ENCODE results near the gene RTKN. TPM values are rescaled to one million over a fixed set of nuclear protein-coding genes. Genes with fewer than 3 reads are reported as not detected.

The RTKN gene
- total RNA-seq, 1 experiment from 2014 or later, result 50.4 TPM

DNA sequence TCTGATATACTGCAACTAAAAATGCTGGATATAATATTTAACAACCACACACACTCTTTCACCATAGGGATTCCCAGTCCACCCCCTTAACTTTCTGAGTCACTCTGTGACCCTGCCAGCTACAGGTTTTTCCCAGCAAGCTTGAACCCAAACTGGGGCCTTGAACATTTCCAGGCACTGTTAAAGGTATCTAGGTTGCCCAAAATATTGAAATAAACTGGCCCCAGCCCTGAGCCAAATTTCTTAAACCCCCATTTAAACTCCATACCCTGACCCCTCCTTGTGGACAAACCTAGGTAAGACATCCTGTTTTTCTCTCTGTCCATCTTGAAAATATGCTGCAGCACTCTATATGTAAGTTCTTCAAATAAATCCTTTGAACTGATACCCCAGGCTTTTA, 42.0 kb downstream of the RTKN start:
- Histone ChIP-seq H3K9me3 (replicated peaks) (no peaks in the 10 kb centered on the region), H3K4me3 (no peak overlapping the region), H3K4me1 (no peaks in the 10 kb centered on the region), H3K27me3 (no peaks in the 10 kb centered on the region; the same call in 1 of the 2 replicates), H3K27ac (no peak overlapping the region), H3K36me3 (no peaks in the 10 kb centered on the region)
- peak in 1 of 2 experiments; percentile 71 for DNase-seq

DNA sequence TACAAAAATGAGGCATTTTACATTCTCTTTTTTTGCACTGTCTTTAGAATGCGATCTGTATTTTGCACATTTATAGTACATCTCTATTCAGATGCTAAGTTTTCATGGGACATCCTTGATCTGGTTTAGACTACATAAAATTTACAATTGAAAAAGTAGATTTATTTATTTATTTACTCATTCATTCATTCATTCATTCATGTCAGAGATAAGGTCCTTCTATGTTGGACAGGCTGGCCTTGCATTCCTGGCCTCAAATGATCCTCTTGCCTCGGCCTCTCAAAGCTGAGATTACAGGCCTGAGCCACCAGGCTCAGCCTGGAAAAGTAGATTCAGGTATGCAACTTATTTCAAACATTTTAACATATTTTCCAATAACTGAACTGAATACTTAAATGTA, 45.6 kb downstream of the RTKN start:
- no peaks in the 10 kb centered on the region for H3K36me3 ChIP-seq
- H3K27me3 ChIP-seq, result no peaks in the 10 kb centered on the region; the same call in 1 of the 2 replicates
- H3K27ac ChIP-seq, result no peak overlapping the region
- no peaks in the 10 kb centered on the region for H3K4me1 ChIP-seq
- no peak for DNase-seq
- no peak overlapping the region for H3K4me3 ChIP-seq
- no peaks in the 10 kb centered on the region for H3K9me3 ChIP-seq (replicated peaks)

DNA sequence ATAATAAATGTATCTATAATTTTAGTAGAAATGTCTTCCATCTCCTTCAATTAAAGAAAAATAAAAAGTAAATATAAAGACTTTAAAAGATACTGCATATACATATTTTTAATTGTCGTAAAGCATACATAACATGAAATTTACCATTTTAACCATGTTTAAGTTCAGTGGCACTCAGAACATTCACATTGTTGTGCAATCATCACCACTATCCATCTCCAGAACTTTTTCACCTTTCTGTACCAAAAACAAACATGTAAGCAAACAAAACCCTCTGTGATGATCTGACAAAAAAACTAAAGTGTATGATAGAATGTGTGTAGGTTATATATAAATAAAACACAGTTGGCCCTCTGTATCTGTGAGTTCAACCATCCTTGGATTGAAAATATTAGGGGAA, 48.2 kb downstream of the RTKN start:
- Histone ChIP-seq H3K36me3 (no peaks in the 10 kb centered on the region), H3K27ac (no peak overlapping the region), H3K9me3 (replicated peaks) (no peaks in the 10 kb centered on the region), H3K4me1 (peaks cover 9% of the 10 kb centered on the region; the same call in 1 of the 2 replicates), H3K27me3 (no peaks in the 10 kb centered on the region; the same call in 1 of the 2 replicates), H3K4me3 (no peak overlapping the region)
- DNase-seq, result no peak

DNA sequence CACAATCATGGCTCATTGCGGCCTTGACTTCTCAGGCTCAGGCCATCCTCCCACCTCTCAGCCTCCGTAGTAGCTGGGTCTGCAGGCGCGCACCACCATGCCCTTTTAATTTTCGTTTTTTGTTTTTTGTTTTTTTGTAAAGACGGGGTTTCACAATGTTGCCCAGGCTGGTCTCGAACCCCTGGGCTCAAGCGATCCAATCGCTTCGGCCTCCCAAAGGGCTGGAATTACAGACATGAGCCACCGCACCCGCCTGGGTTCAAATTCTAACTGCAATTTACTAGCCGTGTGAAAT, 49.3 kb downstream of the RTKN start:
- no peak for DNase-seq
- Histone ChIP-seq H3K27me3 (no peaks in the 10 kb centered on the region), H3K4me3 (peak overlapping the region; percentile 72), H3K4me1 (peaks cover 9% of the 10 kb centered on the region; the same call in 1 of the 2 replicates), H3K27ac (peak overlapping the region; percentile 98; the same call in 1 of the 2 replicates), H3K36me3 (no peaks in the 10 kb centered on the region), H3K9me3 (replicated peaks) (no peaks in the 10 kb centered on the region)

DNA sequence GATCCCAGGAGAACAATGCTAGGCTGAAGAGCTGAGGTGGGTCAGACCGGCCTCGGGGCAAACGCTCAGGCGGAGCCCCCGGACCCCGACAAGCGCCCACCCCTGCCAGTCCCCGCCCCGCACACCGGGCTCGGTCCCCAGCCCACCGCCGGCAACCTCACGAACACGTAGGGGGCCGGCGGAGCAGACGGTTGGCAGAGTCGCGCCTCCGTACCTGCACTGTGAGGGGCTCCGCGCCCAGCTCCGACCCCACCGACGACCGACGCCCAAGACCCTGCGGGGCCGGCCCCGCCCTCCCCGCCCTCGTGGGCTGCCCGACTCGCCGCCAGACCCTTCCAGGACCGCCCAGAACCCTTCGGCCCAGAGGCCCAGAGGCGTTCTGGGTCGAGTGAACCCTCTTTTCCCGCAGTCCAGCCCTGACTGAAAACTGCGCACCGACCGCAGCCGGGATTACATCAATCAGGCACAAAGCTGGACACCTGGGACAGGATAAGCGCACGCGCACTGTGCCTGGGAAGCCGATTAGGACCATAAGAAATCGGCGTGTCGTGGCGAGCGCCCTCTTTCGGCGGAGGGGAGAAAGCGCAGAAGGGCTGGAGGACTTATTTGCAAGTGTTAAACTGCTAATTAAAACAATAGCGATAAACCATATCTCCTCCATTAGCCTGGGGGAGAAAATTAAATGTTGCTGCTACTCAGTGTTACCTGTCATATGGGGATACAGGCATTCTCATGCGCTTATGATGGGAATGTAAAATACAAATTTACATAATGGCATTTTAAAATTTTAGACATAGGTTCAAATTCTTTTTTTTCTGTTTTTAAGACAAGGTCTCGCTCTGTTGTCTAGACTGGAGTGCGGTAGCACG, 49.9 kb downstream of the RTKN start:
- H3K4me3 ChIP-seq, result peak overlapping the region; percentile 72
- DNase-seq, result peak; percentile 91 to 96
- peak overlapping the region; percentile 98 for H3K27ac ChIP-seq
- H3K36me3 ChIP-seq, result no peaks in the 10 kb centered on the region
- no peaks in the 10 kb centered on the region for H3K9me3 ChIP-seq (replicated peaks)
- peaks cover 9% of the 10 kb centered on the region; the same call in 1 of the 2 replicates for H3K4me1 ChIP-seq
- no peaks in the 10 kb centered on the region for H3K27me3 ChIP-seq

DNA sequence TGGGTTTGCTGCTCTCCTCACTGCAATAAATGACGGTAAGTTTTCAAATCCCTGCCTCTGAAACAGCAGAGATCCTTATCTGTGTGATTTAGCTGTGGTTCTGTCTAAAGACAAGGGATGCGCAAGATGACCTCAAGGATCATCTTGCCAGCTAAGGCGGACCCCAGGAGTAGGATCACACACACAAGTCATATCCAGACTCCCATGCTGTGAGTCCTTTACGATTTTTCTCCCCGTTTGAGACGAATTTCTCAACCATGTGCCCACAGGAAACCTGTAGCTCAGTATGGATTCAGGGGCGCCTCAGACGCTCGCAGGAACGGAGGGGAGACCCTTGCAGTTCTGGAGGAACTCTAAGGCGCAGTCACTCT, 50.5 kb downstream of the RTKN start:
- DNase-seq, result no peak
- Histone ChIP-seq H3K9me3 (replicated peaks) (no peaks in the 10 kb centered on the region), H3K4me1 (peaks cover 9% of the 10 kb centered on the region; the same call in 1 of the 2 replicates), H3K27me3 (no peaks in the 10 kb centered on the region), H3K36me3 (no peaks in the 10 kb centered on the region), H3K27ac (peak overlapping the region; percentile 98), H3K4me3 (peak overlapping the region; percentile 72)

DNA sequence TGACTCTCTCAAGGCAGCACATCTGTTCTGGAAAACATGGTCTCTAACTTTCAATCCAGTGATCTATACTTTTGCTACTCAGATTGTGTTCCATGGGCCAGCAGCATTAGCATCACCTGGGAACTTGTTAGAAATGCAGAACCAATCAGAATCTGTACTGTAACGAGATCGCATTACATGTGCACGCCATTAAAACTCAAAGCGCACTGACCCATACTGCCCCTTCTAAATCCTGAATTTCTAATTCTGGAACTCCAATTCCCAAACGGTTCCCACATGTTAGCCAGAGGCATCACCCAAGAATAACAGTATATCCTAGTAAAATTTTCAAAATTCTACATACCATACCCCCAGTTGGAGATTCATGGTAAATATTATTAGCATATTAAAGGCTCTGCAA, 51.1 kb downstream of the RTKN start:
- H3K4me3 ChIP-seq, result peak overlapping the region; percentile 72
- H3K36me3 ChIP-seq, result no peaks in the 10 kb centered on the region
- H3K27ac ChIP-seq, result no peak overlapping the region
- DNase-seq, result no peak
- H3K4me1 ChIP-seq, result peaks cover 9% of the 10 kb centered on the region; the same call in 1 of the 2 replicates
- no peaks in the 10 kb centered on the region for H3K9me3 ChIP-seq (replicated peaks)
- H3K27me3 ChIP-seq, result no peaks in the 10 kb centered on the region

DNA sequence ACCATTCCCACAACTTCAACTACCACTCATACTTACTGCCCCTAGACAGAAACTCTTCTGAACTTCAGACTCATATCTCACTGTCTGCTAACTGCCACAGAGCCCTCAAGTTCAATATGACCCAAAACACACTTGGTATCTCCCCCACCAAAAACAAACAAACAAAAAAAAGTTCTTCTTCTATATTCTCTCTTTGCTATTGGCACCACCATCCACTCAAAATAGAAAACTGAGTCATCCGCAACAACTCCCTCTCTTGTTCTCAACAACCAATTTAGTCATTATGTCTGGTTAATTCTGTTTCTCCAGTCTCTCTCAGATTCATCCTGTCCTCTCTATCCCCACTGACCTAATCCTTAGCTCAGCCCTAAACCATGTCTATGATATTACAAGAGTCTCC, 54.4 kb downstream of the RTKN start:
- Histone ChIP-seq H3K4me1 (peaks cover 9% of the 10 kb centered on the region; the same call in 1 of the 2 replicates), H3K4me3 (no peak overlapping the region), H3K9me3 (replicated peaks) (no peaks in the 10 kb centered on the region), H3K36me3 (0 out of 2 replicates have a peak, but pooled peaks cover 3% of the 10 kb centered on the region), H3K27me3 (no peaks in the 10 kb centered on the region), H3K27ac (no peak overlapping the region)
- DNase-seq, result no peak

DNA sequence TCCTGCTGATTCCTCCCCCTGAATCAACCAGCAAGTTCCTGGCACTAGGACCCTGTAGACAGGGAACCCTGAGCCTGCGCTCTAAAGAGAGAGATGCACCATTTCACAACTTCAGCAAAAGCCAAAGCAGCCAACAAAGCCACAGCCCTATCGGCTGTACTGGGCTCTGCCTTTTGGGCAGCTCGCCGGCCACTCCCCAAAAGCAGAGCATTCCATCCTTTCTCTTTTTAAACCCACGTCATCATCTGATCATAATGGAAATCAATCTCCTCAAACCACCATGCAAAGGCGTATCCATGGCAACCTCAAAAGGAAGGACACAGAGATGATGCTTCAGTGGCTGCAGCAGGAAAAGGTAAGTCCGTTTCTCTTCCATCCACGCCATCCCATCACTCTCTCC, 56.3 kb downstream of the RTKN start:
- H3K27ac ChIP-seq, result no peak overlapping the region
- H3K4me1 ChIP-seq, result peaks cover 5% of the 10 kb centered on the region; the same call in 1 of the 2 replicates
- no peak for DNase-seq
- no peaks in the 10 kb centered on the region for H3K9me3 ChIP-seq (replicated peaks)
- 0 out of 2 replicates have a peak, but pooled peaks cover 5% of the 10 kb centered on the region for H3K36me3 ChIP-seq
- no peaks in the 10 kb centered on the region for H3K27me3 ChIP-seq
- no peak overlapping the region for H3K4me3 ChIP-seq

DNA sequence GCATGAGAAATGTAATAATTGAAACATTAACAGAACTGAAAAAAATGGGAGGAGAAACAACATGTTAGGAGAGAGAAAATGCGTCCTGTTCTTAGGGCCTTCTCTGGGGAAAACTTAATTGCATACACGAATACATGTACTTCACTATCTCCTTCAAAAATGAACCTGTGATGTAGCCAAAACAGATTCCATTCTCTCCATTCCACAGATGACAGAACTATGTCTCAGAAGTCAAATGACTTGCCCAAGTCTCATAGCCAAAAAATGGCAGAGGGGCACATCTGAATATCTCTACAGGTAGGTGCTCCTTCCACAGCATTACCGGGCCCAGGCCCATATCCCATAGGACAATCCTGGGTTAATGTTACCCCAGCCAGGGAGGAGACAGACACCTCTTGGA, 57.7 kb downstream of the RTKN start:
- no peaks in the 10 kb centered on the region for H3K27me3 ChIP-seq
- no peak for DNase-seq
- no peaks in the 10 kb centered on the region; the same call in 1 of the 2 replicates for H3K4me1 ChIP-seq
- H3K36me3 ChIP-seq, result 0 out of 2 replicates have a peak, but pooled peaks cover 5% of the 10 kb centered on the region
- H3K4me3 ChIP-seq, result no peak overlapping the region
- no peaks in the 10 kb centered on the region for H3K9me3 ChIP-seq (replicated peaks)
- H3K27ac ChIP-seq, result no peak overlapping the region

DNA sequence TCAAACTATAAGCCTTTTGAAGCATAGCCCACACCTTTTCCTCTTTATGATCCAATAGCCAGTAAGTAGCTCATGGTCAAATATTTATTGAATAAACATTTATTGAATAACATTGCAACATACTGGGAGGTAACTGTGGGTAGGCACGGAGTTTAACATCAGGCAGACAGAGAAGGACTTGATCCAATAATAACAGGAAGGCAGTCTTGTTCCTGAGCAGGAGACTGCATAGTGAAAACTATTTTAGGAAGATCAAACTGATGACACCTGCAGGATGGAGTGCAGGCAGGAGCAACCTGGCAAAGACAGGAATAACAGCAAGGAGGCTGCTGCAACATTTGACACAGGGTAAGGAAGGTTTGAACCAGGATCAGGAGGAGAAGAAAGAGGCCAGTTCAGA, 58.5 kb downstream of the RTKN start:
- no peaks in the 10 kb centered on the region; the same call in 1 of the 2 replicates for H3K4me1 ChIP-seq
- no peak for DNase-seq

DNA sequence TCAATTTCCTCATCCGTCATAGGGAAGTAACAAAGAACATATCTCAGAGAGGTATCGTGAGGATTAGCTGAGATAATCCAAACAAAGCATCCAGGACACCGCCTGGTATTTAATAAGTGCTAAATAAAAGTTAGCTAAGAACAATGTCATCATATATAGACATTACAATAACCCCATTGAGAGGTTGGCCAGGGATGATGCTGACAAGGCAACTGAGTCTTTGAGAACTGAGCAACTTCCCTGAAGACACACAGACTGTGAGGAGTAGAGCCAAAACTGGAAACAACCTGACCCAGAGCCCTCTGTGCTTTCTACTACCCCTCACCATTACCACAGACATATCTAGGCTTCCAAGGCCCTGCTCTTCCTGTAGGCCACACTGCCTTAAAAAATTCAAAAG, 60.0 kb downstream of the RTKN start:
- no peaks in the 10 kb centered on the region; the same call in 1 of the 2 replicates for H3K4me1 ChIP-seq
- no peaks in the 10 kb centered on the region for H3K27me3 ChIP-seq
- H3K4me3 ChIP-seq, result no peak overlapping the region
- H3K9me3 ChIP-seq (replicated peaks), result no peaks in the 10 kb centered on the region
- no peak for DNase-seq
- H3K27ac ChIP-seq, result no peak overlapping the region
- H3K36me3 ChIP-seq, result peaks cover 11% of the 10 kb centered on the region; the same call in 1 of the 2 replicates

More for the DNA sequence above, 58.5 kb downstream of the RTKN start:
- H3K27ac ChIP-seq, result no peak overlapping the region
- no peak overlapping the region for H3K4me3 ChIP-seq
- no peaks in the 10 kb centered on the region for H3K9me3 ChIP-seq (replicated peaks)
- 0 out of 2 replicates have a peak, but pooled peaks cover 5% of the 10 kb centered on the region for H3K36me3 ChIP-seq
- no peaks in the 10 kb centered on the region for H3K27me3 ChIP-seq

DNA sequence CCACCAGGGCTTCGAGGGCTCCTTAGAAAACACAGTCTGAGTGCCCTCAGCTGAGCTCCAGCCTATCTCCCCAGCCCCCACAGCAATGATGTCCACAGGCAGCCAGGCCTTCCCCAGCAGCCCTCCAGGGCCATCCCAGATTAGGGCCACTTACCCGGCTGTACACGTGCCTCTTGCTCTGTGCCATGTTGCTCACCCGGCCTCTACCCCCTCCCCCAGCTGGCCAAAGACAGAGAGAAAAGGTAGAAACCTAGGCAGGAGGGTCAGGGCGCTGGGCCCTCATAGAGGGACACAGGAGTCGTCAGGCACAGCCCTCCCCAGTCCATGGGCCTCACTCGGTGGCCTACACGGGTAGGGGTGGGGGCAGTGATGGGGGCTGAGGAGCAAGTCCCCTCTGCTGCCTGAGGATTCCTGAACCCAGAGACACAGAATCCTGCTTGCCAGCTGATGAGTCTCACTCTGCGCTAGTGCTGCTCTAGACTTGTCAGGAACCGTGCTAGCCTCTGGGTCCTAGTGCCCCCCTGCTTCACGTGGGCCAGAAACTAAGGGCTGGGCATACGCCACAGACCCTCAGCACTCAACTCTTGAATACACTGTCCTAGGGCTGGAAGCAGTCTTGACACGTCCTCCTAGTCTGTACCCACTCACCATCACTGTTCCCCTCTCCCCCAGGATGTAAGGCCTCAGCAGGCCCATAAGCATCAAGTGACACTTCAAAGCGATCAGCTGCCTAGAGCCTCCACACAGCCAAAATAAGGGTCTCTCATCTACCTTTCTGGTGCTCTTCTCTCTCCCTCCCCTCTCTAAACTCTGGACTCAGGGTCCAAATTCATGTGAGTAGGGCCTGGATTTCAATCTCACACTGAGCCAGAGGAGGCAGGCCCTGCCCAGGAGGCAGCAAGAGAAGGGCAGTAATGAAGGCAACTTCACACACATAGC, 61.6 kb downstream of the RTKN start, which contains the start of gene DCTN1:
TSS of gene DCTN1 (minus strand) at position 461 of the 939 bp plus-strand sequence. CDS start at position 187, 274 bp downstream.
- H3K27ac ChIP-seq, result no peak within 1 kb of the TSS
- peaks cover 15% of the 10 kb centered on the region; the same call in 1 of the 2 replicates for H3K36me3 ChIP-seq
- no peaks in the 10 kb centered on the region for H3K9me3 ChIP-seq (replicated peaks)
- peak; percentile 39 to 55 for DNase-seq
- H3K27me3 ChIP-seq, result no peaks in the 10 kb centered on the region
- no peak within 1 kb of the TSS for H3K4me3 ChIP-seq
- no peaks in the 10 kb centered on the region; the same call in 1 of the 2 replicates for H3K4me1 ChIP-seq

DNA sequence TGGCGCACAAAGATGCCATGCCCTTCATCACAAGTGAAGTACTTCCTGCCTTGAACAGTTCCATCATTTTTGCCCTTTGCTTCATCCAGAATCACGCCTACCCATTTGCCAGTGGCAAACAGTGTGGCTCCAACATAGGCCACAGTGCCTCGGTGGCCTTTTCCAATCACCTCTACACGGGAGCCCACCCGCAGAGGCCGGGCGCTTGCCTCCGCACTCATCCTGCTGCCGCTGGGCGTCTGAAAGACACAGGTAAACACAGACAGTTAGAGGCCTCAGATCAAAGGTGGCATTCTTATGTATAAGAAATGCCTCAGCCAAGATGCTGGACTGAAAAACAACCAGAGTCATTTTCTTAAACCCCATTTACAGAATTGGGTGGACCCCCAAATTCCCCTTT, 63.7 kb downstream of the RTKN start:
- H3K4me1 ChIP-seq, result no peaks in the 10 kb centered on the region; the same call in 1 of the 2 replicates
- DNase-seq, result no peak
- H3K27ac ChIP-seq, result no peak overlapping the region
- H3K27me3 ChIP-seq, result no peaks in the 10 kb centered on the region
- no peak overlapping the region for H3K4me3 ChIP-seq
- H3K9me3 ChIP-seq (replicated peaks), result no peaks in the 10 kb centered on the region
- H3K36me3 ChIP-seq, result peaks cover 12% of the 10 kb centered on the region; the same call in 1 of the 2 replicates

Data from SJCRH30 (cell line).